Panc1 (cell line): ENCODE results near the gene EFR3B. TPM values are rescaled to one million over a fixed set of nuclear protein-coding genes. Genes with fewer than 3 reads are reported as not detected.

Experiments
- ATAC-seq: fragments of 200-7000 bp; cut with Tn5 transposase; 2 replicates; pipeline ENCODE4 v1.9.1; 2020; ENCODE audit warnings: mild to moderate bottlenecking, moderate library complexity
- BruUV-seq: library from RNA; stranded (reverse); fragments of 400-500 nt; replicated peaks from 2 replicates; lab custom pipeline; 2021; lab: Mats Ljungman, UMichigan
- CTCF ChIA-PET: fragments of 300-600 bp; sonication (Branson Sonifier 250); formaldehyde crosslinking; loops from one replicate; lab custom pipeline; 2022; ENCODE audit warnings: antibody characterized with exemption; lab: Charles Lee
- POLR2A ChIA-PET: fragments of 300-600 bp; sonication (Branson Sonifier 250); formaldehyde crosslinking; loops from one replicate; lab custom pipeline; 2022; ENCODE audit warnings: antibody characterized with exemption; lab: Charles Lee
- DNase-seq: peaks from one replicate; pipeline ENCODE4 v3.0.0-alpha.2; 2010; ENCODE audit warnings: low read depth, low spot score
- H3K27ac ChIP-seq: 2 replicates; pipeline ENCODE4 v1.5.1; 2011; ENCODE audit warnings: mild to moderate bottlenecking, low read length, inconsistent platforms
- H3K27me3 ChIP-seq: fragments of 200-500 bp; sonication (Bioruptor generic); 2 replicates; pipeline ENCODE4 v1.6.0; 2014; ENCODE audit warnings: low read length, inconsistent platforms; ENCODE audit not compliant: control insufficient read depth, insufficient read depth
- H3K36me3 ChIP-seq: fragments of 200-500 bp; sonication (Bioruptor generic); 2 replicates; pipeline ENCODE4 v1.5.1; 2014; ENCODE audit warnings: inconsistent platforms, mild to moderate bottlenecking, low read length, moderate library complexity; ENCODE audit not compliant: control insufficient read depth, insufficient read depth
- H3K4me1 ChIP-seq: 2 replicates; pipeline ENCODE4 v1.5.1; 2011; ENCODE audit warnings: inconsistent platforms, mild to moderate bottlenecking, low read length, moderate library complexity; ENCODE audit not compliant: control insufficient read depth, insufficient read depth
- H3K4me3 ChIP-seq, 2 experiments: 2 replicates each; pipeline ENCODE4 v1.5.1; 2011 to 2012; ENCODE audit warnings: low read depth in 2 of 2, low read length in 2 of 2, mild to moderate bottlenecking in 2 of 2, inconsistent platforms in 1 of 2, moderate library complexity in 1 of 2
- H3K9me3 ChIP-seq: fragments of 200-500 bp; sonication (Bioruptor generic); 2 replicates; pipeline ENCODE4 v1.5.1; 2014; ENCODE audit warnings: low read depth, mild to moderate bottlenecking, inconsistent platforms, low read length, moderate library complexity; ENCODE audit not compliant: control insufficient read depth, insufficient read depth
- POLR2AphosphoS5 ChIP-seq: IDR thresholded peaks from 2 replicates; pipeline ENCODE4 v1.6.1; 2012; ENCODE audit warnings: mild to moderate bottlenecking, low read depth, low read length, moderate library complexity
- SIN3A ChIP-seq: IDR thresholded peaks from 2 replicates; pipeline ENCODE4 v1.6.1; 2012; ENCODE audit warnings: low read depth, mild to moderate bottlenecking, low read length, moderate library complexity, borderline replicate concordance; ENCODE audit not compliant: insufficient read depth
- TCF7L2 ChIP-seq: IDR thresholded peaks from 2 replicates; pipeline ENCODE4 v1.6.1; 2011; ENCODE audit warnings: mild to moderate bottlenecking, low read depth, low read length, inconsistent platforms
- in situ Hi-C: cut with HindIII; loops from 2 replicates; pipeline ENCODE4 v1.10.0; 2016; ENCODE audit warnings: low sequenced_read_pairs, low pct_unique_long_range_greater_than_20kb
- intact Hi-C: fragments of 100-400 bp; cut with micrococcal nuclease; formaldehyde crosslinking; loops from one replicate; pipeline ENCODE4 v1.10.0; 2022; ENCODE audit not compliant: unreplicated experiment
- total RNA-seq: library from RNA; stranded (reverse); gene quantifications from one replicate; pipeline ENCODE4 v1.2.1, GENCODE V29; 2021; ENCODE audit not compliant: unreplicated experiment
- TF ChIP-seq, protein P1 (sequence below), 2 experiments: IDR thresholded peaks; 2 replicates each; pipeline ENCODE4 v1.6.1; 2011 to 2012; ENCODE audit warnings: low read depth in 2 of 2, control low read depth in 1 of 2, low read length in 1 of 2, mild to moderate bottlenecking in 1 of 2, moderate library complexity in 1 of 2; ENCODE audit not compliant: insufficient read depth in 1 of 2
- TF ChIP-seq, protein P2 (sequence below): fragments of 450-650 bp; IDR thresholded peaks from 2 replicates; pipeline ENCODE4 v1.5.1; 2017; ENCODE audit warnings: mild to moderate bottlenecking

The EFR3B gene
- total RNA-seq, 1 experiment from 2014 or later, result 8.9 TPM

DNA sequence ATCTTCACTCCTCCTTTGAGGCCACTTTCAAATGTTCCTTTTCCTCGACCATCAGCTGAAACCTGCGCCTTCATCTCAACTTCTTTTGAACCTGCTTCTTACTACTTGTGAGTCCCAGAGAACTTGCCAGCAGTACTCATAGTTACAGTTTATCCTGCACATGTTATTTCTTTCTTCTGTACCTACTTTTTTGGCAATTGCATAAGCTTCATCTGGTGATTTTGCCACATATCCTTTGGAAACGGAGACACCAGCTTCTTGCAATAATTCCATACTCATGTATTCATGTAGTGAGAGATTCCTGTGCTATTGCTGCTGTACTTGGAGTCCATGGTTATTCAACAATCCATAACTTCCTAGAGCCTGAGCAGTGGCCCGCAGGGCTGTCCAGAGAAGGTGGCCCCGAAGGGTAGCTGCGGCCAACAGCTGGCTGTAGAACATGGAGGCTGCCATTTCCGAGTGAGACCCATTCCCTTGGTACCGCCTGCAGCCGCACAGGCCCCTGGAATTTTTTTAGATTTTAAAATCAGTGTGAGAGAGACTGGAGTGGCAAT is 39.4 kb downstream of the EFR3B start:
- BruUV-seq, result no TSS peak
- no peak for ATAC-seq
- POLR2A ChIA-PET, result interaction anchor here (0.5 to 0.6 kb wide), 2 partner anchors 24 to 30 kb away, joined by 3 to 4 read pairs; no protein-coding TSS in a partner anchor
- Histone ChIP-seq H3K9me3 (no peaks in the 10 kb centered on the region), H3K4me3 (no peak overlapping the region), H3K27ac (no peak overlapping the region), H3K4me1 (peaks cover 15% of the 10 kb centered on the region), H3K27me3 (no peaks in the 10 kb centered on the region), H3K36me3 (no peaks in the 10 kb centered on the region)
- CTCF ChIA-PET, result no interaction called here
- in situ Hi-C loops, result no loop called here
- intact Hi-C loops, result no loop called here
- TF ChIP-seq SIN3A, result no peak
- no peak for TF ChIP-seq POLR2AphosphoS5
- DNase-seq, result no peak

DNA sequence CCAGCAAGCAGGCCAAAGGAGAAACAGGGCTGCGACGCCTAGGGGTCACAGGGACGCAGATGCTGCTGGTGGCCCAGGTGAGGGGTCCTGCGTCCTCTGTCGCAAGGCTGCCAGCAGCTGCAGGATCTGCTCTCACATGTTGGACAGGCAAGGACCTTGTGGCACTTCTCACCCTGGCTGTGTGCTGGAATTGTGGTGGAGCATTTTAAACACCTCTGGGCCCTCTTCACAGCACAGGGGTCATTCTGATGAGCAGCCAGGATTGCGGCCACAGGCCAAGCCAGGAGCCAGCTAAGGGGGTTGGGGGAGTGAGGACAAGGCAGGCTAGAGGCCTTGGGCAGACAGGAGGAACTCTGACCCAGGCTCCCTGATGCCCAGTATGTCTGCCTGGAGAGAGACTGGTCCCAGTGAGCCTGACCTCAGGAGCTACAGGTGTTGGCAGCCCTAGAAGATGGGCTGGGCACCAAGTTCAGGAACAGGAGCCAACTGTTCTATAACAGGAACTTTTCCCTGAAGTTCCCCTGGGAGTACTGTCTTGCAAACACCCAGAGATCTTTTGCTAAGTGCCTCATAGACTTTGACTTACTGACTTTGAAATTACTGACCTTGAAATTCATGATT is 40.2 kb downstream of the EFR3B start:
- Histone ChIP-seq H3K4me3 (no peak overlapping the region), H3K4me1 (peaks cover 15% of the 10 kb centered on the region), H3K36me3 (no peaks in the 10 kb centered on the region), H3K27me3 (no peaks in the 10 kb centered on the region), H3K27ac (no peak overlapping the region), H3K9me3 (no peaks in the 10 kb centered on the region)
- POLR2A ChIA-PET, result interaction anchor here (0.6 kb wide), 1 partner anchor 25 kb away, joined by 4 read pairs; no protein-coding TSS in a partner anchor
- CTCF ChIA-PET, result interaction anchor here (0.5 kb wide), 1 partner anchor 95 kb away, joined by 10 read pairs; no protein-coding TSS in a partner anchor
- no TSS peak for BruUV-seq
- intact Hi-C loops, result no loop called here
- in situ Hi-C loops, result no loop called here
- DNase-seq (no peak), ATAC-seq (no peak)
- no peak for TF ChIP-seq SIN3A
- no peak for TF ChIP-seq TCF7L2
- TF ChIP-seq, protein P1, sequence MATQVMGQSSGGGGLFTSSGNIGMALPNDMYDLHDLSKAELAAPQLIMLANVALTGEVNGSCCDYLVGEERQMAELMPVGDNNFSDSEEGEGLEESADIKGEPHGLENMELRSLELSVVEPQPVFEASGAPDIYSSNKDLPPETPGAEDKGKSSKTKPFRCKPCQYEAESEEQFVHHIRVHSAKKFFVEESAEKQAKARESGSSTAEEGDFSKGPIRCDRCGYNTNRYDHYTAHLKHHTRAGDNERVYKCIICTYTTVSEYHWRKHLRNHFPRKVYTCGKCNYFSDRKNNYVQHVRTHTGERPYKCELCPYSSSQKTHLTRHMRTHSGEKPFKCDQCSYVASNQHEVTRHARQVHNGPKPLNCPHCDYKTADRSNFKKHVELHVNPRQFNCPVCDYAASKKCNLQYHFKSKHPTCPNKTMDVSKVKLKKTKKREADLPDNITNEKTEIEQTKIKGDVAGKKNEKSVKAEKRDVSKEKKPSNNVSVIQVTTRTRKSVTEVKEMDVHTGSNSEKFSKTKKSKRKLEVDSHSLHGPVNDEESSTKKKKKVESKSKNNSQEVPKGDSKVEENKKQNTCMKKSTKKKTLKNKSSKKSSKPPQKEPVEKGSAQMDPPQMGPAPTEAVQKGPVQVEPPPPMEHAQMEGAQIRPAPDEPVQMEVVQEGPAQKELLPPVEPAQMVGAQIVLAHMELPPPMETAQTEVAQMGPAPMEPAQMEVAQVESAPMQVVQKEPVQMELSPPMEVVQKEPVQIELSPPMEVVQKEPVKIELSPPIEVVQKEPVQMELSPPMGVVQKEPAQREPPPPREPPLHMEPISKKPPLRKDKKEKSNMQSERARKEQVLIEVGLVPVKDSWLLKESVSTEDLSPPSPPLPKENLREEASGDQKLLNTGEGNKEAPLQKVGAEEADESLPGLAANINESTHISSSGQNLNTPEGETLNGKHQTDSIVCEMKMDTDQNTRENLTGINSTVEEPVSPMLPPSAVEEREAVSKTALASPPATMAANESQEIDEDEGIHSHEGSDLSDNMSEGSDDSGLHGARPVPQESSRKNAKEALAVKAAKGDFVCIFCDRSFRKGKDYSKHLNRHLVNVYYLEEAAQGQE (IDR thresholded peaks at IDR 0.05; ENCODE audit: insufficient read depth in 1 of 2, low read depth in 2 of 2, low read length in 1 of 2), result no peak
- TF ChIP-seq, protein P2, sequence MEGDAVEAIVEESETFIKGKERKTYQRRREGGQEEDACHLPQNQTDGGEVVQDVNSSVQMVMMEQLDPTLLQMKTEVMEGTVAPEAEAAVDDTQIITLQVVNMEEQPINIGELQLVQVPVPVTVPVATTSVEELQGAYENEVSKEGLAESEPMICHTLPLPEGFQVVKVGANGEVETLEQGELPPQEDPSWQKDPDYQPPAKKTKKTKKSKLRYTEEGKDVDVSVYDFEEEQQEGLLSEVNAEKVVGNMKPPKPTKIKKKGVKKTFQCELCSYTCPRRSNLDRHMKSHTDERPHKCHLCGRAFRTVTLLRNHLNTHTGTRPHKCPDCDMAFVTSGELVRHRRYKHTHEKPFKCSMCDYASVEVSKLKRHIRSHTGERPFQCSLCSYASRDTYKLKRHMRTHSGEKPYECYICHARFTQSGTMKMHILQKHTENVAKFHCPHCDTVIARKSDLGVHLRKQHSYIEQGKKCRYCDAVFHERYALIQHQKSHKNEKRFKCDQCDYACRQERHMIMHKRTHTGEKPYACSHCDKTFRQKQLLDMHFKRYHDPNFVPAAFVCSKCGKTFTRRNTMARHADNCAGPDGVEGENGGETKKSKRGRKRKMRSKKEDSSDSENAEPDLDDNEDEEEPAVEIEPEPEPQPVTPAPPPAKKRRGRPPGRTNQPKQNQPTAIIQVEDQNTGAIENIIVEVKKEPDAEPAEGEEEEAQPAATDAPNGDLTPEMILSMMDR, result no peak
- no peak for TF ChIP-seq POLR2AphosphoS5
